HG03575 (cell line): ENCODE data around the gene SNCB.

Source experiments
- ATAC-seq: cut with Tn5 transposase; IDR thresholded peaks from one replicate; pipeline ENCODE4 v1.9.1; 2021; ENCODE audit not compliant: unreplicated experiment, insufficient number of reproducible peaks, low FRiP score; ENCODE audit errors: extremely low read depth

The SNCB gene

GRCh38 chr5:176590035-176590717, 40.2 kb downstream of the SNCB start:
- ATAC-seq: no peak

DNA sequence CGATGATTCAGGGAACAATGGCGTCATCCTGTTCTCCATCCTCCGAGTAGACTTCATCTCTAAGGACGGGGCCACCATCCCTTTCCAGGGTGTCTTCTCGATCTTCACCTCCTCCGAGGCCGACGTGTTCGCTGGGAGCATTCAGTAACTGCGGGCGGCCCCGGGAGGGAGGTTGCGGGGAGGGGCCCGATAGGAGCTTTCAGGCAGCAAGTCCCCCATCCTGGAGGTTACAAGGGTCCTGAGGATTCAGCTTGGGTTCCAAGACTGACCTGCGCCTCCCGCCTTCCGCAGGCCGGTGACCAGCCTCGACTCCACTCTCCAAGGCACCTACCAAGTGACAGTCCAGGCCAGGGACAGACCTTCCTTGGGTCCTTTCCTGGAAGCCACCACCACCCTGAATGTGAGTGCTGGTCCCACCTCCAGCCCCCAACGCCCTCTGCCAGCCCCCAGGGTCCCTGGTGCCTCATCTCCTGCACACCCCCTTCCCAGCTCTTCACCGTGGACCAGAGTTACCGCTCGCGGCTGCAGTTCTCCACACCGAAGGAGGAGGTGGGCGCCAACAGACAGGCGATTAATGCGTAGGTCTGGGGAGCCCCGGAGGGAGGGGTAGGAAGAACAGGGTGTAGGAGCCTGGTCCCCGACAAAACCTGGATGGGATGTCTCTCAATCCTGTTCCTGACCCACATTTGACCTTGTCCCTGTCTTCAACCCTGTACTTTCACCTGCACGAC, 41.1 kb downstream of the SNCB start:
- ATAC-seq: no peak

- no peak for ATAC-seq
Measured at GRCh38 chr5:176588297-176588696, 42.0 kb downstream of the SNCB start.

- no peak for ATAC-seq
Measured at GRCh38 chr5:176587398-176587797, 42.9 kb downstream of the SNCB start.

- no peak for ATAC-seq
Measured at GRCh38 chr5:176583076-176583475, 47.3 kb downstream of the SNCB start.

GRCh38 chr5:176581361-176581760, 49.0 kb downstream of the SNCB start:
- ATAC-seq: no peak

- ATAC-seq: no peak
Measured at GRCh38 chr5:176579323-176579722, 51.0 kb downstream of the SNCB start.

DNA sequence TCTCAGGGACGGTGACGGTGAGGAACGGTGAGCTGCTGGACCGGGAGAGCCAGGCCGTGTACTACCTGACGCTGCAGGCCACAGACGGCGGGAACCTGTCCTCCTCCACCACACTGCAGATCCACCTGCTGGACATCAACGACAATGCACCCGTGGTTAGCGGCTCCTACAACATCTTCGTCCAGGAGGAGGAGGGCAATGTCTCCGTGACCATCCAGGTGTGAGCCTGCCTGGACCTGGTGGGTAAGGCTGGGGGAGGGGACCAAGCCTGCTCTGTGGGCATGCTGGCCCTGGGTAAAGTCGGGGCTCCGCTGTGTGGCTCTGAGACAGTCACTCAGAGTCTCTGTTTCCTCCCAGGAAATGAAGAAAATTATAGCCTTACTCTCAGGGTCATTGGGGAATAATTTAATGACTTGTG, 51.9 kb downstream of the SNCB start:
- no peak for ATAC-seq

GRCh38 chr5:176577312-176578176, 52.8 kb downstream of the SNCB start:
- no peak for ATAC-seq

DNA sequence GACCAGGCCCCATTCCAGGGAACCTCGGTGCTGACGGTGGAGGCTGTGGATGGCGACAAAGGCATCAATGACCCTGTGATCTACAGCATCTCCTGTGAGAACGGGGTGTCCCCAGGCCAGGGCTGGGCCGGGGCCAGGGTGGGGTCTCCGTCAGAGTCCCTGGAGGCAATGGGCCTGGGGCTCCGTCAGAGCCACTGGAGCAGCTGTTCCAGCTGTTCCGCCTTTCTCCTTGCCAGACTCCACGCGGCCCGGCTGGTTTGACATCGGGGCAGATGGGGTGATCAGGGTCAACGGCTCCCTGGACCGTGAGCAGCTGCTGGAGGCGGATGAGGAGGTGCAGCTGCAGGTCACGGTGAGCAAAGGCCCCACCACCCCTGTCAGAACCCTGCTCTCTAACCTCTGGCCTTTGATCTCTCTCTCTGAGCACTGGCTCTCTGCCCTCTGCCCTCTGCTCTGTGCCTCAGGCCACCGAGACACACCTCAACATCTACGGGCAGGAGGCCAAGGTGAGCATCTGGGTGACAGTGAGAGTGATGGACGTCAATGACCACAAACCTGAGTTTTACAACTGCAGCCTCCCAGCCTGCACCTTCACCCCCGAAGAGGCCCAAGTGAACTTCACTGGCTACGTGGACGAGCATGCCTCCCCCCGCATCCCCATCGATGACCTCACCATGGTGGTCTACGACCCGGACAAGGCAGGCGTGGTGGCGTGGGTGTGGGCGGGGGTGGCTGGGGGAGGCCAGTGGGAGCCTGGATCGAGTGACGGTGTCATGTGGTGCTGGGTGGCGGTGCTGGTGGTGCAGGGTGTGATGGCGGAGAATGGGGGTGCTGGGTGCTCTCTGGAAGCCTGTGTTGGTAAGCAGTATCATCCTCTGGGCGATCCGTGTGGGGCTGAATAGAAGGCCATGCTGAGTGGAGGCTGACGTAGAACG, 54.6 kb downstream of the SNCB start:
- ATAC-seq: no peak

DNA sequence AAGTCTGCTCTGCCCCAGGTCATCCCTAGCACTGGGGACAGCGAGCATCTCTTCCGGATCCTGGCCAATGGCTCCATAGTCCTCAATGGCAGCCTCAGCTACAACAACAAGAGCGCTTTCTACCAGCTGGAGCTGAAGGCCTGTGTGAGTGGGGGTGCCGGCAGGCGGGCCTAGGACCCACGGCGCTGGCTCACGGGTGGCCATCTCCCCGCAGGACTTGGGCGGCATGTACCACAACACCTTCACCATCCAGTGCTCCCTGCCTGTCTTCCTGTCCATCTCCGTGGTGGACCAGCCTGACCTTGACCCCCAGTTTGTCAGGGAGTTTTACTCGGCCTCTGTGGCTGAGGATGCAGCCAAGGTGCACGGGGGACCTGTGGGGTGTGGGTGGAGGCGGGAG, 55.3 kb downstream of the SNCB start:
- ATAC-seq: no peak

DNA sequence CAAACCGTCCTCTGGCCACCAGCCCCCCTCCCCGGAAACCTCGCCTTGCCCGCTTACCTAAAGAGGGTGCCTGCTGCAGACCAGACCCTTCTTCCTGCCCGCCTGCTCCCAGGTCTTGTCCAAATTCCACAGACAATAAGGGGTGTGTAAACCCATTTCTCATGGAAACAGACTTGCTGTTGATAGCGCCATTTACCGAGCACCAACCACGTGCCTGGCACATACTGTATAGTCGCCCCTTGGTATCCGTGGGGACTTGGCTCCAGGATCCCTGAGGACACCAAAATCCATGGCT, 56.1 kb downstream of the SNCB start:
- ATAC-seq: no peak

GRCh38 chr5:176573564-176574296, 56.6 kb downstream of the SNCB start:
- ATAC-seq: no peak
